HCT116 (cell line): ENCODE data around the gene TSC22D4. TPM values are rescaled to one million over a fixed set of nuclear protein-coding genes. Genes with fewer than 3 reads are reported as not detected.

ENCODE experiments used
- ATAC-seq: fragments of 200-7000 bp; cut with Tn5 transposase; 2 replicates; pipeline ENCODE4 v1.9.1; 2020; ENCODE audit warnings: mild to moderate bottlenecking, moderate library complexity
- BruUV-seq: library from RNA; stranded (reverse); fragments of 400-500 nt; replicated peaks from 2 replicates; lab custom pipeline; 2021; lab: Mats Ljungman, UMichigan
- CTCF ChIA-PET: fragments of 300-600 bp; sonication (Branson Sonifier 250); formaldehyde crosslinking; loops from one replicate; lab custom pipeline; 2021; ENCODE audit warnings: antibody characterized with exemption; lab: Charles Lee
- POLR2A ChIA-PET: fragments of 300-600, 350-600 bp; sonication (Branson Sonifier 250); formaldehyde crosslinking; loops from one replicate; lab custom pipeline; 2021; ENCODE audit warnings: antibody characterized with exemption; lab: Charles Lee
- RAD21 ChIA-PET, 2 experiments: fragments of 300-600 bp; sonication (Branson Sonifier 250); formaldehyde crosslinking; loops; one replicate each; lab custom pipeline; 2023; ENCODE audit warnings: low total read pairs in 2 of 2; ENCODE audit not compliant: uncharacterized antibody in 2 of 2, unreplicated experiment in 2 of 2, low non-redundant PET in 1 of 2; lab: Charles Lee
- DNase-seq: peaks from one replicate; pipeline ENCODE4 v3.0.0-alpha.2; 2010; ENCODE audit warnings: low read depth, low spot score
- H2AFZ ChIP-seq: fragments of 200-600 bp; shearing (Covaris generic), sonication (generic); 2 replicates; pipeline ENCODE4 v1.6.1; 2017; ENCODE audit warnings: low read depth, mixed run types, mixed read lengths, antibody characterized with exemption, low read length; ENCODE audit not compliant: poor library complexity, severe bottlenecking
- H3K27ac ChIP-seq: 2 replicates; pipeline ENCODE4 v1.5.1; 2012; ENCODE audit warnings: low read depth, low read length
- H3K27me3 ChIP-seq: fragments of 200-600 bp; sonication (generic); 2 replicates; pipeline ENCODE4 v1.6.1; 2016; ENCODE audit warnings: mixed run types, low read length, mixed read lengths; ENCODE audit not compliant: insufficient read depth
- H3K36me3 ChIP-seq, 2 experiments: fragments of 200-500 bp in 1 of 2; fragments of 200-600 bp in 1 of 2; sonication (Bioruptor generic) in 1 of 2; sonication (generic) in 1 of 2; 2 replicates each; pipeline versions ENCODE4 v1.5.1 to v1.6.1; 2014 to 2016; ENCODE audit warnings: low read length in 2 of 2, inconsistent platforms in 1 of 2, mixed read lengths in 1 of 2, mixed run types in 1 of 2; ENCODE audit not compliant: insufficient read depth in 2 of 2, control insufficient read depth in 1 of 2
- H3K4me1 ChIP-seq, 2 experiments: fragments of 200-600 bp in 1 of 2; sonication (generic) in 1 of 2; 2 replicates each; pipeline versions ENCODE4 v1.5.1 to v1.6.1; 2012 to 2017; ENCODE audit warnings: low read length in 2 of 2, inconsistent platforms in 1 of 2, mild to moderate bottlenecking in 1 of 2, mixed read lengths in 1 of 2, mixed run types in 1 of 2, moderate library complexity in 1 of 2; ENCODE audit not compliant: insufficient read depth in 2 of 2, control insufficient read depth in 1 of 2
- H3K4me2 ChIP-seq: fragments of 200-600 bp; sonication (generic); 2 replicates; pipeline ENCODE4 v1.6.1; 2017; ENCODE audit warnings: mixed run types, low read length, mixed read lengths
- H3K4me3 ChIP-seq, 2 experiments: fragments of 200-600 bp in 1 of 2; sonication (generic) in 1 of 2; replicated peaks in 1 of 2; 2 replicates each; pipeline ENCODE4 v1.5.1; 2011 to 2016; ENCODE audit warnings: low read length in 2 of 2, control low read depth in 1 of 2, low read depth in 1 of 2, mild to moderate bottlenecking in 1 of 2, mixed read lengths in 1 of 2, mixed run types in 1 of 2
- H3K79me2 ChIP-seq: fragments of 200-600 bp; sonication (generic); 2 replicates; pipeline ENCODE4 v1.6.1; 2017; ENCODE audit warnings: mild to moderate bottlenecking, mixed run types, low read length, moderate library complexity, mixed read lengths; ENCODE audit not compliant: insufficient read depth
- H3K9ac ChIP-seq: fragments of 200-600 bp; sonication (generic); 2 replicates; pipeline ENCODE4 v1.6.1; 2016; ENCODE audit warnings: low read length, mixed read lengths
- H3K9me2 ChIP-seq: fragments of 200-600 bp; sonication (generic), shearing (Covaris generic); 2 replicates; pipeline ENCODE4 v1.6.1; 2017; ENCODE audit warnings: mixed run types, mild to moderate bottlenecking, moderate library complexity; ENCODE audit not compliant: insufficient read depth
- H3K9me3 ChIP-seq, 2 experiments: fragments of 200-500 bp in 1 of 2; fragments of 200-600 bp in 1 of 2; sonication (Bioruptor generic) in 1 of 2; sonication (generic) in 1 of 2; 2 replicates each; pipeline ENCODE4 v1.6.1; 2014 to 2017; ENCODE audit warnings: low read length in 2 of 2, mixed read lengths in 2 of 2, inconsistent platforms in 1 of 2, low read depth in 1 of 2, mild to moderate bottlenecking in 1 of 2, mixed run types in 1 of 2, moderate library complexity in 1 of 2; ENCODE audit not compliant: control insufficient read depth in 1 of 2, insufficient read depth in 1 of 2
- H4K20me1 ChIP-seq: fragments of 200-600 bp; sonication (generic), shearing (Covaris generic); 2 replicates; pipeline ENCODE4 v1.6.1; 2017; ENCODE audit warnings: mixed run types, mild to moderate bottlenecking, moderate library complexity; ENCODE audit not compliant: insufficient read depth
- CBX3 ChIP-seq: IDR thresholded peaks from 2 replicates; pipeline ENCODE4 v1.6.1; 2012; ENCODE audit warnings: low read depth
- CEBPB ChIP-seq: IDR thresholded peaks from 2 replicates; pipeline ENCODE4 v1.6.1; 2012; ENCODE audit warnings: low read depth
- EGR1 ChIP-seq: IDR thresholded peaks from 2 replicates; pipeline ENCODE4 v1.6.1; 2012; ENCODE audit warnings: low read depth
- ELF1 ChIP-seq: IDR thresholded peaks from 2 replicates; pipeline ENCODE4 v1.6.1; 2012; ENCODE audit warnings: low read depth, borderline replicate concordance
- FOSL1 ChIP-seq: IDR thresholded peaks from 2 replicates; pipeline ENCODE4 v1.6.1; 2012; ENCODE audit warnings: low read depth
- JUND ChIP-seq: IDR thresholded peaks from 2 replicates; pipeline ENCODE4 v1.6.1; 2012
- POLR2AphosphoS5 ChIP-seq: IDR thresholded peaks from 2 replicates; pipeline ENCODE4 v1.6.1; 2011; ENCODE audit warnings: mild to moderate bottlenecking, low read depth, low read length, moderate library complexity
- RAD21 ChIP-seq: IDR thresholded peaks from 2 replicates; pipeline ENCODE4 v1.6.1; 2012; ENCODE audit warnings: low read depth, mild to moderate bottlenecking
- SIN3A ChIP-seq: IDR thresholded peaks from 2 replicates; pipeline ENCODE4 v1.6.1; 2012; ENCODE audit warnings: low read depth
- SP1 ChIP-seq: IDR thresholded peaks from 2 replicates; pipeline ENCODE4 v1.6.1; 2012; ENCODE audit warnings: low read depth
- SRF ChIP-seq: IDR thresholded peaks from 2 replicates; pipeline ENCODE4 v1.6.1; 2012; ENCODE audit warnings: low read depth
- YY1 ChIP-seq: IDR thresholded peaks from 2 replicates; pipeline ENCODE4 v1.6.1; 2011; ENCODE audit warnings: low read length, low read depth, moderate library complexity, mild to moderate bottlenecking; ENCODE audit not compliant: insufficient replicate concordance; ENCODE audit errors: extremely low read depth
- intact Hi-C: fragments of 100-400 bp; cut with micrococcal nuclease; formaldehyde crosslinking; loops from 2 replicates; pipeline ENCODE4 v1.10.0; 2022
- total RNA-seq: library from RNA; stranded (reverse); gene quantifications from one replicate; pipeline ENCODE4 v1.2.1, GENCODE V29; 2021; ENCODE audit not compliant: unreplicated experiment
- TF ChIP-seq, protein P1 (sequence below): IDR thresholded peaks from 2 replicates; pipeline ENCODE4 v1.6.1; 2012; ENCODE audit warnings: low read depth
- TF ChIP-seq, protein P2 (sequence below), 3 experiments: fragments of 200-600 bp in 1 of 3; sonication (generic) in 1 of 3; IDR thresholded peaks in 2 of 3; conservative IDR thresholded peaks in 1 of 3; 2 replicates each; pipeline ENCODE4 v1.5.1; 2012 to 2017; ENCODE audit warnings: low read depth in 2 of 3, low read length in 2 of 3, antibody characterized with exemption in 1 of 3, borderline replicate concordance in 1 of 3, control low read depth in 1 of 3, mild to moderate bottlenecking in 1 of 3, mixed read lengths in 1 of 3, mixed run types in 1 of 3, moderate library complexity in 1 of 3; ENCODE audit not compliant: insufficient read depth in 1 of 3
- TF ChIP-seq, protein P3 (sequence below): IDR thresholded peaks from 2 replicates; pipeline ENCODE4 v1.6.1; 2012

TSC22D4 gene
- total RNA-seq, 1 experiment from 2014 or later: 36.9 TPM

DNA sequence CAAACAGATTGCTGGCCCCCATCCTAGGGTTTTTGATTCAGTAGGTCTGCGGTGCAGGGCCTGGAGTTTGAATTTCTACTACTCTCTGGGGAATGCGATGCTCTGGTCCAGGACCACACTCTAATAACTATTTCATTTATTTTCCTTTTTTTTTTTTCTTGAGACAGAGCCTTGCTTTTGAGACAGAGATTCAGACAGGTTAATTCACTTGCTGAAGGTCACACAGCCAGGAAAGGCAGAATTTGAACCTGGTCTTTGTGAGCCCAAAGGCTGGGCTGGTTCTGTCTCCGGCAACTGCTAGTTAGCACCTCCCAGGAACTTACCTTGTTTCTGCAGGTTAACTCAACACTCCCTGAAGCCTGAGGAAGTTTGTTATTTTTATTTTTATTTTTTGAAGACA lies 26.5 kb downstream of the TSC22D4 start:
- RAD21 ChIA-PET: no interaction called here
- BruUV-seq: no TSS peak

More for the DNA sequence above, 26.5 kb downstream of the TSC22D4 start:
- Histone ChIP-seq H3K4me2 (no peak overlapping the region), H3K9ac (no peak overlapping the region), H3K79me2 (no peaks in the 10 kb centered on the region), H2AFZ (no peak overlapping the region), H3K36me3 (no peaks in the 10 kb centered on the region), H3K4me1 (peaks cover 6 to 27% of the 10 kb centered on the region in 2 experiments; a peak in 3 of 4 replicates), H3K27me3 (no peaks in the 10 kb centered on the region), H3K9me3 (no peaks in the 10 kb centered on the region), H3K27ac (no peak overlapping the region), H3K9me2 (no peaks in the 10 kb centered on the region), H3K4me3 (no peak overlapping the region), H4K20me1 (no peaks in the 10 kb centered on the region)
- TF ChIP-seq SRF (no peak), SIN3A (no peak), JUND (no peak), EGR1 (no peak), CEBPB (no peak), YY1 (no peak), POLR2AphosphoS5 (no peak), RAD21 (no peak), CBX3 (no peak), SP1 (no peak), ELF1 (no peak), FOSL1 (no peak)
- TF ChIP-seq, protein P1, sequence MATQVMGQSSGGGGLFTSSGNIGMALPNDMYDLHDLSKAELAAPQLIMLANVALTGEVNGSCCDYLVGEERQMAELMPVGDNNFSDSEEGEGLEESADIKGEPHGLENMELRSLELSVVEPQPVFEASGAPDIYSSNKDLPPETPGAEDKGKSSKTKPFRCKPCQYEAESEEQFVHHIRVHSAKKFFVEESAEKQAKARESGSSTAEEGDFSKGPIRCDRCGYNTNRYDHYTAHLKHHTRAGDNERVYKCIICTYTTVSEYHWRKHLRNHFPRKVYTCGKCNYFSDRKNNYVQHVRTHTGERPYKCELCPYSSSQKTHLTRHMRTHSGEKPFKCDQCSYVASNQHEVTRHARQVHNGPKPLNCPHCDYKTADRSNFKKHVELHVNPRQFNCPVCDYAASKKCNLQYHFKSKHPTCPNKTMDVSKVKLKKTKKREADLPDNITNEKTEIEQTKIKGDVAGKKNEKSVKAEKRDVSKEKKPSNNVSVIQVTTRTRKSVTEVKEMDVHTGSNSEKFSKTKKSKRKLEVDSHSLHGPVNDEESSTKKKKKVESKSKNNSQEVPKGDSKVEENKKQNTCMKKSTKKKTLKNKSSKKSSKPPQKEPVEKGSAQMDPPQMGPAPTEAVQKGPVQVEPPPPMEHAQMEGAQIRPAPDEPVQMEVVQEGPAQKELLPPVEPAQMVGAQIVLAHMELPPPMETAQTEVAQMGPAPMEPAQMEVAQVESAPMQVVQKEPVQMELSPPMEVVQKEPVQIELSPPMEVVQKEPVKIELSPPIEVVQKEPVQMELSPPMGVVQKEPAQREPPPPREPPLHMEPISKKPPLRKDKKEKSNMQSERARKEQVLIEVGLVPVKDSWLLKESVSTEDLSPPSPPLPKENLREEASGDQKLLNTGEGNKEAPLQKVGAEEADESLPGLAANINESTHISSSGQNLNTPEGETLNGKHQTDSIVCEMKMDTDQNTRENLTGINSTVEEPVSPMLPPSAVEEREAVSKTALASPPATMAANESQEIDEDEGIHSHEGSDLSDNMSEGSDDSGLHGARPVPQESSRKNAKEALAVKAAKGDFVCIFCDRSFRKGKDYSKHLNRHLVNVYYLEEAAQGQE: no peak
- TF ChIP-seq, protein P2, sequence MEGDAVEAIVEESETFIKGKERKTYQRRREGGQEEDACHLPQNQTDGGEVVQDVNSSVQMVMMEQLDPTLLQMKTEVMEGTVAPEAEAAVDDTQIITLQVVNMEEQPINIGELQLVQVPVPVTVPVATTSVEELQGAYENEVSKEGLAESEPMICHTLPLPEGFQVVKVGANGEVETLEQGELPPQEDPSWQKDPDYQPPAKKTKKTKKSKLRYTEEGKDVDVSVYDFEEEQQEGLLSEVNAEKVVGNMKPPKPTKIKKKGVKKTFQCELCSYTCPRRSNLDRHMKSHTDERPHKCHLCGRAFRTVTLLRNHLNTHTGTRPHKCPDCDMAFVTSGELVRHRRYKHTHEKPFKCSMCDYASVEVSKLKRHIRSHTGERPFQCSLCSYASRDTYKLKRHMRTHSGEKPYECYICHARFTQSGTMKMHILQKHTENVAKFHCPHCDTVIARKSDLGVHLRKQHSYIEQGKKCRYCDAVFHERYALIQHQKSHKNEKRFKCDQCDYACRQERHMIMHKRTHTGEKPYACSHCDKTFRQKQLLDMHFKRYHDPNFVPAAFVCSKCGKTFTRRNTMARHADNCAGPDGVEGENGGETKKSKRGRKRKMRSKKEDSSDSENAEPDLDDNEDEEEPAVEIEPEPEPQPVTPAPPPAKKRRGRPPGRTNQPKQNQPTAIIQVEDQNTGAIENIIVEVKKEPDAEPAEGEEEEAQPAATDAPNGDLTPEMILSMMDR (IDR thresholded peaks at IDR 0.05 in 2 of 3, conservative IDR thresholded peaks at IDR 0.05 in 1 of 3; ENCODE audit: borderline replicate concordance in 1 of 3, insufficient read depth in 1 of 3, low read depth in 2 of 3, low read length in 2 of 3): no peak
- TF ChIP-seq, protein P3, sequence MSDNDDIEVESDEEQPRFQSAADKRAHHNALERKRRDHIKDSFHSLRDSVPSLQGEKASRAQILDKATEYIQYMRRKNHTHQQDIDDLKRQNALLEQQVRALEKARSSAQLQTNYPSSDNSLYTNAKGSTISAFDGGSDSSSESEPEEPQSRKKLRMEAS: no peak
- DNase-seq (no peak), ATAC-seq (no peak)
- intact Hi-C loops: no loop called here
- ChIA-PET CTCF (no interaction called here), POLR2A (interaction anchor here (0.7 to 0.8 kb wide), 2 partner anchors 12 to 24 kb away, joined by 3 read pairs; partner anchors contain the start of gene ZCWPW1)
